ENCODE data around the gene ACVR2B. TPM values are rescaled to one million over a fixed set of nuclear protein-coding genes. Genes with fewer than 3 reads are reported as not detected.

The ACVR2B gene
- total RNA-seq, 1 experiment from 2014 or later = 18.3 TPM

GRCh38 chr3:38500688-38501417 is 47.2 kb downstream of the ACVR2B start:
- BruUV-seq (replicated peaks) = no TSS peak
- Histone ChIP-seq H3K9ac (ENCODE audit: low read length) (no peak overlapping the region), H3K4me3 (replicated peaks in 1 of 2; ENCODE audit: low read depth in 1 of 2, low read length in 2 of 2) (no peak overlapping the region), H3K79me2 (ENCODE audit: insufficient read depth, low read length) (no peaks in the 10 kb centered on the region; the same call in 1 of the 2 replicates), H3K27me3 (ENCODE audit: insufficient read depth, low read length) (no peaks in the 10 kb centered on the region), H3K27ac (ENCODE audit: low read depth, low read length) (no peak overlapping the region), H3K9me2 (ENCODE audit: insufficient read depth) (no peaks in the 10 kb centered on the region), H3K36me3 (ENCODE audit: control insufficient read depth in 1 of 2, insufficient read depth in 2 of 2, low read length in 2 of 2) (peaks cover 0 to 8% of the 10 kb centered on the region in 2 experiments; a peak in 2 of 4 replicates), H2AFZ (ENCODE audit: low read depth, low read length, poor library complexity, severe bottlenecking) (no peak overlapping the region), H3K4me1 (ENCODE audit: control insufficient read depth in 1 of 2, insufficient read depth in 2 of 2, low read length in 2 of 2) (peaks cover 4 to 7% of the 10 kb centered on the region in 2 experiments; a peak in 3 of 4 replicates), H3K9me3 (ENCODE audit: control insufficient read depth in 1 of 2, insufficient read depth in 1 of 2, low read depth in 1 of 2, low read length in 2 of 2) (no peaks in the 10 kb centered on the region), H4K20me1 (ENCODE audit: insufficient read depth) (no peaks in the 10 kb centered on the region), H3K4me2 (ENCODE audit: low read length) (no peak overlapping the region)
- intact Hi-C loops (cut with micrococcal nuclease) = no loop called here
- TF ChIP-seq ZBTB33 (IDR thresholded peaks at IDR 0.05; ENCODE audit: extremely low read depth, insufficient replicate concordance, low read length) = no peak
- no peak for TF ChIP-seq ZNF274 (IDR thresholded peaks at IDR 0.05; ENCODE audit: low read depth, low read length)
- TF ChIP-seq SP1 (IDR thresholded peaks at IDR 0.05; ENCODE audit: low read depth) = no peak
- ChIA-PET POLR2A (no interaction called here), CTCF (interaction anchor here (1.1 to 1.9 kb wide), 2 partner anchors 20 to 162 kb away, joined by 3 to 4 read pairs; no protein-coding TSS in a partner anchor), RAD21 (ENCODE audit: low non-redundant PET in 1 of 2, low total read pairs in 2 of 2, uncharacterized antibody in 2 of 2, unreplicated experiment in 2 of 2) (no interaction called here)
- DNase-seq (ENCODE audit: low read depth, low spot score) (no peak), ATAC-seq (no peak)

- H3K9ac ChIP-seq (ENCODE audit: low read length) = no peak overlapping the region
- RAD21 ChIA-PET (ENCODE audit: low non-redundant PET in 1 of 2, low total read pairs in 2 of 2, uncharacterized antibody in 2 of 2, unreplicated experiment in 2 of 2) = no interaction called here
- no peaks in the 10 kb centered on the region for H3K9me2 ChIP-seq (ENCODE audit: insufficient read depth)
- POLR2A ChIA-PET = no interaction called here
- CTCF ChIA-PET = interaction anchor here (1.3 kb wide), 1 partner anchor 14 kb away, joined by 3 read pairs; no protein-coding TSS in a partner anchor
- DNase-seq (ENCODE audit: low read depth, low spot score) = no peak
- H2AFZ ChIP-seq (ENCODE audit: low read depth, low read length, poor library complexity, severe bottlenecking) = no peak overlapping the region
- no peak for ATAC-seq
- H3K79me2 ChIP-seq (ENCODE audit: insufficient read depth, low read length) = no peaks in the 10 kb centered on the region
- no peaks in the 10 kb centered on the region for H3K27me3 ChIP-seq (ENCODE audit: insufficient read depth, low read length)
- H4K20me1 ChIP-seq (ENCODE audit: insufficient read depth) = no peaks in the 10 kb centered on the region
- no peak for TF ChIP-seq EGR1 (IDR thresholded peaks at IDR 0.05; ENCODE audit: low read depth)
- no peak for TF ChIP-seq RAD21 (IDR thresholded peaks at IDR 0.05; ENCODE audit: low read depth)
- TF ChIP-seq ZFX (IDR thresholded peaks at IDR 0.05) = no peak
- TF ChIP-seq MAX (IDR thresholded peaks at IDR 0.05) = no peak
- no peak for TF ChIP-seq TCF7L2 (IDR thresholded peaks at IDR 0.05; ENCODE audit: borderline replicate concordance, extremely low read depth, insufficient read depth, insufficient read length)
- no peak for TF ChIP-seq CTCF (IDR thresholded peaks at IDR 0.05 in 2 of 3, conservative IDR thresholded peaks at IDR 0.05 in 1 of 3; ENCODE audit: borderline replicate concordance in 1 of 3, insufficient read depth in 1 of 3, low read depth in 2 of 3, low read length in 2 of 3)
- no peak for TF ChIP-seq FOSL1 (IDR thresholded peaks at IDR 0.05; ENCODE audit: low read depth)
- TF ChIP-seq ATF3 (IDR thresholded peaks at IDR 0.05) = no peak
- no TSS peak for BruUV-seq (replicated peaks)
- no peak overlapping the region for H3K27ac ChIP-seq (ENCODE audit: low read depth, low read length)
- intact Hi-C loops (cut with micrococcal nuclease) = no loop called here
- H3K9me3 ChIP-seq (ENCODE audit: control insufficient read depth in 1 of 2, insufficient read depth in 1 of 2, low read depth in 1 of 2, low read length in 2 of 2) = no peaks in the 10 kb centered on the region
- no peak overlapping the region for H3K4me2 ChIP-seq (ENCODE audit: low read length)
- H3K4me3 ChIP-seq (replicated peaks in 1 of 2; ENCODE audit: low read depth in 1 of 2, low read length in 2 of 2) = no peak overlapping the region
- H3K36me3 ChIP-seq (ENCODE audit: control insufficient read depth in 1 of 2, insufficient read depth in 2 of 2, low read length in 2 of 2) = peaks cover 6 to 12% of the 10 kb centered on the region in 2 experiments; a peak in 2 of 4 replicates
- H3K4me1 ChIP-seq (ENCODE audit: control insufficient read depth in 1 of 2, insufficient read depth in 2 of 2, low read length in 2 of 2) = no peaks in the 10 kb centered on the region
Observed at GRCh38 chr3:38507120-38507519, 53.4 kb downstream of the ACVR2B start.
